ENCODE results near the gene COBL.

The COBL gene

DNA sequence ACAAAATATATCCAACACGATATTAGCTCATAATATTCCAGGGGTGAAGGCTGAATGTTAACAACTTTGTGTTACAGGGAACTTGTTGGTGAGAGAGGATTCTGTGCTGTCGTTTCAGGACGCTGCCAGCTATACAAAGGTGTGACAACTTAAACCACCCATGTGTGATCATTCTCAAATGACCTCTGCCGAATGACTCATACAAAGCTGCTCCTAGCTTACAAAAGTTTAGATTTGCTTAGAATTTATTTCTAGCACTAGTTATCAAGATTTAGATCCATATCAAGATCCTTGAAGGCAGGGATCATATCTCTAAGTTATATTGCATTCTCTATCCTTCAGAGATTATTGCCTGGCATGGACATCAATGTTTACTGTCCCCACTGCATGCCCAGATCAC lies 65.3 kb downstream of the COBL start:
- no peak for DNase-seq

- DNase-seq: no peak
Observed at GRCh38 chr7:51250512-51250911, 66.1 kb downstream of the COBL start.

DNA sequence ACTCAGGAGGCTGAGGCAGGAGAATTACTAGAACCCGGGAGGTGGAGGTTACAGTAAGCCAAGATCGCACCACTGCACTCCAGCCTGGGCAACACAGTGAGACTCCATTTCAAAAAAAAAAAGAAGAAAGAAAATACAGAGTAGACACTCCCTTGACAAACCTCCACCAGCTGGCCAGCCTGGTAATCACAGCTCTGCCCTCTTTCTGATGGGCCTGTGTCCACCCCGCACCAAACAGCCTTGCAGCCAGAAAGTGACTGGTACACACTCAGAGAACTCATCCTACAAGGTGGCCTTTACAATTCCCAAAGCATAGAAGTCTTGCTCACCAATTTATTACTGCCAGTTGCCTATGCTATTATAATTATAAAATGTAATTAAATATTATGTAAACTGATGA lies 66.6 kb downstream of the COBL start:
- no peak for DNase-seq

DNA sequence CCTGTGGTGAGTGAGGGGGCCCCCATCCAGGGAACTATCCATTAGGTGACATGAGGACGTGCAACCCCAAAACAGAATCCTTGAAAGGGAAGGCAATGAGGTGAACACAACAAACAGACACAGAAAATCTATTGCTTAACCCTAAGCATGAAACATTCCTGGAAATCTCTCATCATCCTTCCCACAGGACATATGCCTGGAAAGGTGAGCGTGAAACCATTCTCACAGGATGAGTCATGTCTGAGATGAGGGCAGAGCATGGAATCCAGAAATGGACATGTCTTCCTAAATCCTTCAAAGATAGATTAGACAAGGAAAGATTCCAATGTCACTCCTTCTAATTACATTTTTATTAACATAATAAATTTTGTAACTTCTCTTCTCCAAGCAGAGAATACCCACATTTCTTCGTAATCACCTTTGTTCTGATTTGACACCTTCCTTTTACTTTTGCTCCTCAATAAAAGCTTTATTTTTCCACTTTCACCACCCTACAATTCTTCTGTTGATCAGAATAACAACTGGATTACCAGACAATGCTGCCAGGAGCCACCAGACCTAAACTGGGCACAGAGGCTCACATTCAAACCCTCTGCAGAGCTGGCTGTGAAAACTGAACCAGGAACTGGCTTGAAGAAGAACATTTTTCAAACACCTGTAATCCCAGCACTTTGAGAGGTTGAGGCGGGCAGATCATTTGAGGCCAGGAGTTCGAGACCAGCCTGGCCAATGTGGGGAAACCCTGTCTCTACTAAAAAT lies 67.2 kb downstream of the COBL start:
- no peak for DNase-seq

DNA sequence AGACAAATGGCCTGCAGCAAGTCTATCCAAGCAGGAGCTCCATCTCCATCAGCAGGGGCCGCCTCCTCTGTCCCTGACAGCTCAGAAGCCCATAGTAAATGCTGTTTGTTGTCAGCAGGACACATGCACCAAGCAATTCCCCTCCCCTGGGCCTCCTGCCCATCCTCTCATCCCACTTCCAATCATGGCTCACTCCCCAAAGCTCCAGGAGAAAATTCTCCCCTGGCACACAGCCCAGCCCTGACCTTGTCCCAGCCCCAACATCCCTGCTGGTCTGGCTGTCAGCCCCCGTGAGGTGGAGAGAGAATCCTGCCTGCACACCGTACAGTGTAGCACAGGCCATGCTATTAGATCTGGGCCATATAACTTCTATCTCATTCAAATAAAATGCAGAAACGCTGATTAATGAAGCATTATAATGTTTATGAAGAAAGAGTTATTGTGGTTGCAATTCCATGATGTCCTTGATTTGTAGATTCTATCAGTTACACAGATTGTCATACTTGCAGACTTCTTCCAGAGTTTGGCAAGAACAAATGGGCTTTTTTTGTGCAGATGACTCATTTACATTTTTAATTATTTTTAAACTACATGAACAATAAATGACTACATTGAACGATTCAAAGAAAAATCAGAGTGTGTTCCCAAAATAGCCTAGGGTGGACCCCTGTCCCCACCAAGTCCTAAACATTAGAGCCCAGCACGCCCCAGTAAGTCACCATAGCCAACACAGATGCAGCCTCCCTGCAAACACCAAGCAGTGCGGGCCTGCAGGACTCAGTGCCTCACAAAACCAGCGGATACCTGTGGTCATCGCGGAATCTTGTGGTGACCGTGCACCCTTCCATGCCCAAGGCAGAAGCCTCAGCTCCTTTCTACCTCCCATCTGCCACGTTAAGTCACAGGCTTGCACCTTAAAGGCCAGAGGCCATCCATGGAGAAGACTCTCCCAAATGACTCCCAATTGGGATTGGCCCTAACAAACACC lies 70.1 kb downstream of the COBL start:
- DNase-seq: no peak

DNA sequence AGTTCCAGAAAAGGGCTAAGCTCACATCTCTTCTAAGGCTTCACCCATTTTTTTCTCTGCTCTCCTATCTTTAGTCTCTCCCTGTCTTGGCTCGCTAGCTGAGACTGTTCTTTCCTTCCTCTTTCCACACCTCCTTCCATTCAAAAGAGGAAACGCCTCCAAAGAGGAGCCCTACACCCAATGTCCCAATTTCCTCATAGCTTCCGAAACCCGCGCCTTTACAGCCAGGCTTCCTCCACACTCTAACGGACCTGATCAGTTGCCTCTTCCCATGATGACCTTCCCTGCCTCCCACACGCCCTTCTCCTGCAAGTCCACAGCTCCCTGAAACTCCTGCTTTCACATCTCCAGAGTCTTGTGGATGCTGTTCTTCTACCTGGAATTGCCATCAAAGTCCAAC lies 71.7 kb downstream of the COBL start:
- no peak for DNase-seq

GRCh38 chr7:51244053-51244452 lies 72.6 kb downstream of the COBL start:
- no peak for DNase-seq

DNA sequence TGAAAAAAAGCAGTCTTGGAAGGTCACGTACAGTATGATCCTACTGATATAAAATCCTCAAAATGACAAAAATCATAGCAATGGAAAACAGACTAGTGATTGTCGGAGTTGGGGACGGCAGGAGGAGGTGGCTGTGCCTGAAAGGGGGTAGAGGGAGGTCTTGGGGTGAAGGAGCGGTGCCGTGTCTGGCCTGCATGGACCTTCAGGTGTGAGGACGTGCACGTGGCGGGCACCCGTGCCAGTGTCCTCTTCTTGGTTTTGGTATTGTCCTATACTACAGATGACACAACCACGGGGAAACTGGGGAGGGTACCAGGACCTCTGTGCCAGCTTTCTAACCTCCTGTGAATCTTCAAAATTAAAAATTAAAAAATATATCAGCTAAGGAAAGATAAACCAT lies 73.0 kb downstream of the COBL start:
- no peak for DNase-seq

DNA sequence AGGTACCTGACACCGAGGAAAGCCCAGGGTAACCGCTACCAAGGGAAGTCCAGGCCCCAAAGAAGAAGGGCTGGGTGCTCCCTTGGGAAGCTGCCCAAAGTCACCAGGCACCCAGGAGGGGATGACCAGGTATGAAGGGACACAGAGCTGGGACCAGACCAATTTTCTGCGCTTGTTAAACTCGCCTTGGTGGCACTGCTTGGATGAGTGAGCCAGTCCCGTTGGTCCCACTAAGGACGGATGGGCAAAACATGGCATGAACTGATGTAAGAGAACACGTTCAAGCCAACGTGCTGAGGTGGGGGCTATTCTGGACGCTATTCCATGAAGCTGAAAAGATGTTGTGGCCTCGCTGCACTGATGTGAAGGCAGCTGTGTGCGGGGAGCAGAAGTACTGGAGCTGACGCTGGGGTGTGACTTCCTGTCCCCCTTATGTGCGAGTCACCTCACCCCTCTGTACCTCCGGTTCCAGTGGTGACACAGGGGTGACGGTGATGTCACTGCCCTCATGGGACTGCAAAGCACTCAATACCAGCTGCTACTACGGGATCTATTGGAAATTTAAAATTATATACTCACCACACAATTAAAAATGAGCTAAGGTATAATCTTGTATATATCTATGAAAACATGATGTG lies 73.6 kb downstream of the COBL start:
- DNase-seq: no peak

DNA sequence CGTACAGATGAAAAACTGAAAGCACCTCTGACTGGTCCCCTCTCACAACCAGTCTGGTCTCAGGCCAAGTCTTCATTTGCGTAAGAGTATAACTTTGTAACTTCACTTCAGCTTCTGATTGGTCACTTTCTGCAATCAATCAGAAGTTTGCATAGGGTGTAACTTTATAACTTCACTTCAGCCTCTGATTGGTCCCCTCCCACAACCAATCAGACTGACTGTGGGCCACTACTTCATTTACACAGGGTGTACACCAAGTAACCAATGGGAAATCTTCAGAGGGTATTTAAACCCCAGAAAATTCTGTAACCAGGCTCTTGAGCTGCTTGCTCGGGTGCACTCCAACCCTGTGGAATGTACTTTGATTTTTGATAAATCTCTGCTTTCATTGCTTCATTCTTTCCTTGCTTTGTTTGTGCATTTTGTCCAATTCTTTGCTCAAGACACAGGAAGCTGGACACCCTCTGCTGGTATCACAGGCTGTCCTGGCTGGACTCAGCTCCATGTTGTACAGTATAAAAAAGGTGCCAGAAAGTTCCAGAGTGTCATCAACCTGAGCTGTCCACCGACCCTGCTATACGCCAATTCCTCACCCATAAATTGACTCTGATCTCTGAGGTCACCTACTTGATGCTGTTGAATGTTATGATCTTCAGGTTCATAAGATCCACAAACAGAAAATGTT lies 74.5 kb downstream of the COBL start:
- no peak for DNase-seq

- no peak for DNase-seq
Observed at GRCh38 chr7:51240868-51241267, 75.7 kb downstream of the COBL start.

GRCh38 chr7:51239691-51240090 lies 76.9 kb downstream of the COBL start:
- DNase-seq: no peak

- DNase-seq: no peak
Observed at GRCh38 chr7:51238981-51239495, 77.6 kb downstream of the COBL start.

DNA sequence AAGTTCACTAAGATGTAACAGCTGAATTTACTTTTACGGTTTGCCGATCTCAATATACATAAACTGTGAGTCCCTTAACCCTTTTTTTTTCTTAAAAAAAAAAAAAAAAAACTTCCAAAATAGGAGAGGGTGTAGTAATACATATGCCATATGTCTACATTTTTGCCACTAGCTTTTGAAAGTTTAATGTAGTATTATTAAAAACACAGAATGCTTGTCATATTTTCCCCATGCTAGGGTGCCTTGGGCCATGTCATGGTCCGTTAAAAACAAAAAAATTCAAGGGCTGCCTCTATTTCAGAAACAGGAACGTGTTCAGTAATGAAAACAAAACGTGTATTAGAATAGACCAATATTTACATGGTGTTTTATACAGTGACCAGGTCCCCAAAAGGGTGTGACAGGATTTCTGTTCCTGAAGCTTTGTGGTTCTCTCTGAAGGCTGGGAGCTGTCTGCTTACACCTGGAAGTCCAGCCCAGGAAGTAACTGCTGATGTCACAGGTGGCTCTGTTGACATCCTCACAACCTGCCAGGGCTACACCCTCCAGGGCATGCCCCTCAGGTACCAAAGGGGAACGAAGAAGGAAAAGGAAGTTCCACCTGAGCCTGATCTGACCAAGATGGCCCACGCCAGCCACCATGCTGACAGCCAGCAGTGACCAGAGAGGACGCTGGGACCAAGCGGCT lies 79.0 kb downstream of the COBL start:
- DNase-seq: no peak

DNA sequence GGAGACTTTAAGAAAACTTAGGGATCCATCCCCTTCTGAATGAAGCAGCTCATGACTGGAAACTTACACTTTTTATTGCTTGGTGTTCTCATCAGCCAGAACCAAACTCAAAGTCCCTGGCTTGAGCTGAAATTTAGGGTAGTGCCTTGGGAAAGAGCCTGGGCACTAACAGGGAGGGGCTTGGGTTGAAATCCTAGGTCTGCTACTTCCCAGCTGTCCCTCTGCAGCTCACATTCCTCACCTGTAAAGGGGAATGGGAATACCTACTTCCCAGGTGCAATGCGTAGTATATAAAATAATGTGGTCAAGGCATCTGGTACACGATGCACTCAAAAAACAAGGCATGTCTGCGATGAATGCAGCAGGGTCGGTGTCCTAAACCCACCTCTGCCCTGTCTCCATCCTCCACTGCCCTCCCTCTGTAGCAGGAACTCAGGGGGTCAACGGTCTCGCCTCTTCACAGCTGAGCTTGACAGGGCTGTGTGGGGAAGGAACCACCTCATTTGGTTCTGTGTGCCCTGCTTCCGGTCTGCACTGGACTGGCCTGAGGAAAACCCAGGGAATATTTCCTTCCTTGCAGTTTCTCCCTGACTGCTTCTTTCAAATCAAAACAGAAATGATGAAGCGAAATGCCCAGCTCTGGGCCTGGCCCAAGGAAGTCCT lies 80.0 kb downstream of the COBL start:
- DNase-seq: no peak

GRCh38 chr7:51235593-51236313 lies 80.9 kb downstream of the COBL start:
- DNase-seq: no peak

DNA sequence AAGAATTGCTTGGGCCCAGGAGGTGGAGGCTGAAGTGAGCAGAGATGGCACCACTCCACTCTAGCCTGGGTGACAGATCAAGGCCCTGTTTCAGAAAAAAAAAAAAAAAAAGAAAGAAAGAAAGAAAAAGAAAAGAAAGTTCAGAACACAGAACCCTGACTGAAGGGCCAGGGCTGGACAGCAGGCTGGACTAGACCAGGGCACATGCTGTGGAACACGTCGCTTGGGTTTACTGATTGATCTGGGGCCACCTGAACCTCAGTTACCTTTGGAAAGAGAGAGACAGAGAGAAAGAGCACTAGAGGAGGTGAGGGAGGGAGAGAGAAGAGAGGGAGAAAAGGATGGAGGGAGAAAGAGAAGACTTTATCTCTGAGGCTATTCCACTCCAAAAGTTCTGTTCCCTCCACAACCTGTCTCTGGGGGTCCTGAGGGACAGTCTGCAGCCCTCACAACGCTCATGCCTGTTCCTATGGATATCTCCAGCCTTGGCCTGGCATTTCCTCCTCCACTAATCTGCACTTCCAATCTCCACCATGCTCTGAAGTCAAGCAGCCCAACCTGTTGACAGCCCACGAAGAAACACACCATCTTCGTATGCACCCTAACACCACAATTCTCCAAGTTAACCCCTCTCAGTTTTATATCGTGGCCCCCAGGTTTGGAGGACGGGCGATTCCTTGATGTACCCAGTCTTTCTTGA lies 81.8 kb downstream of the COBL start:
- DNase-seq: no peak

GRCh38 chr7:51234139-51234538 lies 82.5 kb downstream of the COBL start:
- DNase-seq: peak in 1 of 3 experiments; percentile 19

GRCh38 chr7:51233374-51233773 lies 83.2 kb downstream of the COBL start:
- DNase-seq: no peak

GRCh38 chr7:51230723-51231122 lies 85.9 kb downstream of the COBL start:
- no peak for DNase-seq

All from NCI-H1417 (cell line).